ENCODE data around the gene PARD3.

GRCh38 chr10:34137201-34137600 lies 677.9 kb downstream of the PARD3 start:
- TF ChIP-seq CTCF (conservative IDR thresholded peaks at IDR 0.05) (no peak), EZH2 (IDR thresholded peaks at IDR 0.05; ENCODE audit: low read depth) (no peak)
